ENCODE measurements around the gene SND1. TPM values are rescaled to one million over a fixed set of nuclear protein-coding genes. Genes with fewer than 3 reads are reported as not detected.

The SND1 gene
- total and polyA plus RNA-seq, 10 of the 15 experiments (the other 5 are each of a cell fraction or from before 2014, with no cell fraction given), result 52.4 to 270 (median 146) TPM

- POLR2A ChIA-PET, result interaction anchor here (0.5 kb wide), 1 partner anchor 68 kb away, joined by 4 read pairs; no protein-coding TSS in a partner anchor
- FAIRE-seq, result no peak
- Histone ChIP-seq H3K9ac (ENCODE audit: control insufficient read depth, insufficient read depth, low read length) (no peak overlapping the region), H3K9me3 (replicated peaks; ENCODE audit: control insufficient read depth, insufficient read depth, low read length) (no peaks in the 10 kb centered on the region), H3K4me1 (ENCODE audit: control insufficient read depth, insufficient read depth, low read length) (no peaks in the 10 kb centered on the region), H2AFZ (ENCODE audit: control insufficient read depth, low read depth, low read length) (no peak overlapping the region), H3K4me2 (ENCODE audit: control insufficient read depth, insufficient read depth) (no peak overlapping the region), H4K20me1 (ENCODE audit: control insufficient read depth, insufficient read depth) (no peaks in the 10 kb centered on the region), H3K27me3 (replicated peaks in 1 of 2; ENCODE audit: control insufficient read depth in 2 of 2, insufficient read depth in 2 of 2, low read length in 1 of 2) (no peaks in the 10 kb centered on the region), H3K79me2 (ENCODE audit: control insufficient read depth, insufficient read depth, low read length) (peaks cover 2% of the 10 kb centered on the region), H3K4me3 (no peak overlapping the region), H3K27ac (ENCODE audit: control insufficient read depth, insufficient read depth) (no peak overlapping the region), H3K36me3 (ENCODE audit: control insufficient read depth in 2 of 2, insufficient read depth in 2 of 2, low read length in 1 of 2) (peaks cover 2 to 14% of the 10 kb centered on the region in 2 experiments; a peak in 2 of 4 replicates)
- RAD21 ChIA-PET (ENCODE audit: unreplicated experiment), result no interaction called here
- no peak for TF ChIP-seq ATF7 (IDR thresholded peaks at IDR 0.05; ENCODE audit: low read depth)
- no peak for TF ChIP-seq STAT1 (conservative IDR thresholded peaks at IDR 0.05)
- TF ChIP-seq PBX3 (IDR thresholded peaks at IDR 0.05; ENCODE audit: insufficient replicate concordance, low read depth, low read length), result no peak
- no peak for TF ChIP-seq NBN (IDR thresholded peaks at IDR 0.05)
- no peak for TF ChIP-seq HDAC2 (IDR thresholded peaks at IDR 0.05)
- no peak for TF ChIP-seq FOXK2 (IDR thresholded peaks at IDR 0.05)
- TF ChIP-seq SMAD5 (IDR thresholded peaks at IDR 0.05; ENCODE audit: low read depth), result no peak
- TF ChIP-seq KLF5 (IDR thresholded peaks at IDR 0.05; ENCODE audit: partially characterized antibody), result no peak
- TF ChIP-seq PRDM15 (CRISPR knock-in tag; IDR thresholded peaks at IDR 0.05), result no peak
- no peak for TF ChIP-seq SPI1 (IDR thresholded peaks at IDR 0.05; ENCODE audit: borderline replicate concordance, insufficient read depth, low read depth, low read length)
- TF ChIP-seq YY1 (IDR thresholded peaks at IDR 0.05; ENCODE audit: low read depth, low read length), result no peak
- no peak for TF ChIP-seq YBX1 (IDR thresholded peaks at IDR 0.05)
- no peak for TF ChIP-seq ZNF217 (IDR thresholded peaks at IDR 0.05)
- TF ChIP-seq ZBTB33 (IDR thresholded peaks at IDR 0.05), result no peak
- no peak for TF ChIP-seq EZH2 (IDR thresholded peaks at IDR 0.05; ENCODE audit: borderline replicate concordance, control insufficient read depth, low read depth, low read length)
- no peak for TF ChIP-seq NFYA (IDR thresholded peaks at IDR 0.05; ENCODE audit: borderline replicate concordance, low read depth, low read length)
- no peak for ATAC-seq
- no peak for DNase-seq (ENCODE audit: low read depth, low spot score)
- intact Hi-C loops (cut with micrococcal nuclease; ENCODE audit: unreplicated experiment), result no loop called here
- in situ Hi-C loops (cut with MboI), result no loop called here
- SMC1A ChIA-PET (ENCODE audit: uncharacterized antibody, unreplicated experiment), result interaction anchor here (1.5 kb wide), 1 partner anchor 14 kb away, joined by 3 read pairs; no protein-coding TSS in a partner anchor
- WGBS (ENCODE audit: insufficient coverage, insufficient replicate concordance, low lambda C conversion rate, missing lambda C conversion rate), result 100% methylated on average over 3 of the region's 3 CpGs
- CTCF ChIA-PET, result no interaction called here
- BruUV-seq (replicated peaks), result no TSS peak
These were observed 233.3 kb downstream of the SND1 start for GRCh38 chr7:127885222-127885772.

Measured in GM12878 (cell line).